H1 (cell line): ENCODE measurements around the gene ELOVL5. TPM values are rescaled to one million over a fixed set of nuclear protein-coding genes. Genes with fewer than 3 reads are reported as not detected.

Experiments
- CTCF ChIA-PET: fragments of 300-600 bp; sonication (Branson Sonifier 250); formaldehyde crosslinking; loops from one replicate; lab custom pipeline; 2021; ENCODE audit not compliant: partially characterized antibody; lab: Charles Lee
- POLR2A ChIA-PET: fragments of 300-600 bp; sonication (Branson Sonifier 250); formaldehyde crosslinking; loops from one replicate; lab custom pipeline; 2021; ENCODE audit warnings: inconsistent platforms; ENCODE audit not compliant: partially characterized antibody; lab: Charles Lee
- DNase-seq, 2 experiments: peaks; one replicate each; pipeline versions ENCODE4 v3.0.0 to v3.0.0-alpha.2; 2010 to 2022; ENCODE audit warnings: low spot score in 2 of 2, low read depth in 1 of 2, mixed read lengths in 1 of 2
- FAIRE-seq: peaks from 2 replicates; lab custom pipeline; 2011; peaks lifted over from hg19 to GRCh38; lab: Jason Lieb, UNC
- H2AFZ ChIP-seq: 2 replicates; pipeline ENCODE4 v1.8.1; 2012; ENCODE audit warnings: low read length, inconsistent platforms
- H2AK5ac ChIP-seq: 2 replicates; pipeline ENCODE4 v1.6.1; 2013; ENCODE audit warnings: low read depth, low read length
- H2BK120ac ChIP-seq: replicated peaks from 2 replicates; pipeline ENCODE3; 2013; ENCODE audit warnings: low read depth, low read length, inconsistent platforms
- H2BK12ac ChIP-seq: 2 replicates; pipeline ENCODE4 v1.6.1; 2013; ENCODE audit warnings: low read depth, low read length
- H2BK15ac ChIP-seq: 2 replicates; pipeline ENCODE4 v1.6.1; 2013; ENCODE audit warnings: low read length
- H2BK20ac ChIP-seq: 2 replicates; pipeline ENCODE4 v1.6.1; 2013; ENCODE audit warnings: low read length
- H2BK5ac ChIP-seq: 2 replicates; pipeline ENCODE4 v1.6.1; 2013; ENCODE audit warnings: low read depth, low read length
- H3K14ac ChIP-seq: 2 replicates; pipeline ENCODE4 v1.6.1; 2013; ENCODE audit warnings: inconsistent platforms; ENCODE audit not compliant: insufficient read length
- H3K18ac ChIP-seq: 2 replicates; pipeline ENCODE4 v1.6.1; 2013; ENCODE audit warnings: low read length; ENCODE audit errors: extremely low read depth
- H3K23ac ChIP-seq: 2 replicates; pipeline ENCODE4 v1.6.1; 2013; ENCODE audit warnings: inconsistent platforms; ENCODE audit not compliant: insufficient read length
- H3K23me2 ChIP-seq: 2 replicates; pipeline ENCODE4 v1.6.1; 2013; ENCODE audit warnings: low read depth, low read length
- H3K27ac ChIP-seq: 2 replicates; pipeline ENCODE4 v1.6.1; 2011; ENCODE audit warnings: low read depth, low read length, inconsistent platforms
- H3K27me3 ChIP-seq, 4 experiments: replicated peaks in 1 of 4; 1 replicate in 1 of 4; 2 replicates in 3 of 4; pipeline versions ENCODE4 v1.6.1 to v1.8.1; 2011 to 2013; ENCODE audit warnings: low read length in 3 of 4, mild to moderate bottlenecking in 3 of 4, inconsistent platforms in 2 of 4, mixed read lengths in 2 of 4, moderate library complexity in 1 of 4; ENCODE audit not compliant: control insufficient read depth in 3 of 4, insufficient read depth in 3 of 4; ENCODE audit errors: extremely low read depth in 1 of 4
- H3K36me3 ChIP-seq, 4 experiments: 2 replicates each; pipeline versions ENCODE4 v1.6.1 to v1.8.1; 2011 to 2013; ENCODE audit warnings: mild to moderate bottlenecking in 4 of 4, low read length in 3 of 4, moderate library complexity in 2 of 4, control low read depth in 1 of 4, inconsistent platforms in 1 of 4; ENCODE audit not compliant: insufficient read depth in 4 of 4, control insufficient read depth in 2 of 4
- H3K4ac ChIP-seq: replicated peaks from 2 replicates; pipeline ENCODE3; 2013; ENCODE audit warnings: low read length, low read depth, mixed read lengths, inconsistent platforms; ENCODE audit not compliant: insufficient read length
- H3K4me1 ChIP-seq, 4 experiments: replicated peaks in 1 of 4; 1 replicate in 1 of 4; 2 replicates in 3 of 4; pipeline versions ENCODE4 v1.6.1 to v1.8.1; 2011 to 2013; ENCODE audit warnings: low read length in 3 of 4, inconsistent platforms in 2 of 4, mixed read lengths in 1 of 4; ENCODE audit not compliant: insufficient read depth in 4 of 4, control insufficient read depth in 3 of 4
- H3K4me2 ChIP-seq, 2 experiments: 2 replicates each; pipeline versions ENCODE4 v1.6.1 to v1.8.1; 2011 to 2013; ENCODE audit warnings: low read depth in 2 of 2, low read length in 2 of 2, control low read depth in 1 of 2, inconsistent platforms in 1 of 2, mild to moderate bottlenecking in 1 of 2; ENCODE audit not compliant: insufficient read depth in 1 of 2
- H3K4me3 ChIP-seq, 4 experiments: fragments of 200-600, 300-600 bp in 1 of 4; sonication (generic), shearing (Covaris generic), sonication (Bioruptor Twin) in 1 of 4; 2 replicates each; pipeline versions ENCODE4 v1.5.1 to v1.8.1; 2011 to 2016; ENCODE audit warnings: low read length in 4 of 4, low read depth in 3 of 4, control low read depth in 2 of 4, inconsistent platforms in 2 of 4, mild to moderate bottlenecking in 2 of 4, mixed read lengths in 1 of 4, moderate library complexity in 1 of 4; ENCODE audit not compliant: insufficient read depth in 2 of 4; ENCODE audit errors: extremely low read depth in 1 of 4
- H3K56ac ChIP-seq: replicated peaks from 2 replicates; pipeline ENCODE3; 2013; ENCODE audit warnings: low read depth, mild to moderate bottlenecking, mixed read lengths, low read length, inconsistent platforms; ENCODE audit not compliant: insufficient read length
- H3K79me1 ChIP-seq: 2 replicates; pipeline ENCODE4 v1.6.1; 2013; ENCODE audit warnings: low read depth, low read length, control low read depth
- H3K79me2 ChIP-seq, 2 experiments: 2 replicates each; pipeline versions ENCODE4 v1.6.1 to v1.8.1; 2012 to 2013; ENCODE audit warnings: low read length in 2 of 2, mild to moderate bottlenecking in 2 of 2, inconsistent platforms in 1 of 2; ENCODE audit not compliant: insufficient read depth in 2 of 2, control insufficient read depth in 1 of 2
- H3K9ac ChIP-seq, 4 experiments: replicated peaks in 1 of 4; 1 replicate in 1 of 4; 2 replicates in 3 of 4; pipeline versions ENCODE4 v1.6.1 to v1.8.1; 2011 to 2013; ENCODE audit warnings: low read depth in 3 of 4, low read length in 3 of 4, control low read depth in 2 of 4, mild to moderate bottlenecking in 2 of 4, moderate library complexity in 2 of 4, inconsistent platforms in 1 of 4; ENCODE audit errors: extremely low read depth in 1 of 4
- H3K9me3 ChIP-seq, 2 experiments: 2 replicates each; pipeline versions ENCODE4 v1.6.1 to v1.8.1; 2012 to 2013; ENCODE audit warnings: mild to moderate bottlenecking in 2 of 2, moderate library complexity in 2 of 2, control low read depth in 1 of 2, inconsistent platforms in 1 of 2, low read depth in 1 of 2, low read length in 1 of 2, mixed read lengths in 1 of 2; ENCODE audit not compliant: insufficient read depth in 2 of 2
- H4K20me1 ChIP-seq, 2 experiments: replicated peaks in 1 of 2; 2 replicates each; pipeline versions ENCODE3 to v1.8.1; 2011 to 2013; ENCODE audit warnings: inconsistent platforms in 2 of 2, low read length in 2 of 2, mild to moderate bottlenecking in 1 of 2; ENCODE audit not compliant: insufficient read depth in 2 of 2, control insufficient read depth in 1 of 2
- H4K5ac ChIP-seq: 2 replicates; pipeline ENCODE4 v1.6.1; 2013; ENCODE audit warnings: low read length, low read depth, mixed read lengths, inconsistent platforms; ENCODE audit not compliant: insufficient read length
- H4K8ac ChIP-seq: 2 replicates; pipeline ENCODE4 v1.8.0; 2013; ENCODE audit warnings: mild to moderate bottlenecking, moderate library complexity, low read length, inconsistent platforms; ENCODE audit not compliant: insufficient read depth; ENCODE audit errors: extremely low read depth
- H4K91ac ChIP-seq: replicated peaks from 2 replicates; pipeline ENCODE3; 2013; ENCODE audit warnings: low read length, mixed read lengths, inconsistent platforms; ENCODE audit not compliant: insufficient read length
- ATF3 ChIP-seq: IDR thresholded peaks from 2 replicates; pipeline ENCODE4 v1.6.1; 2011; ENCODE audit warnings: low read depth, mild to moderate bottlenecking, low read length; ENCODE audit not compliant: insufficient read depth
- BACH1 ChIP-seq: IDR thresholded peaks from 2 replicates; pipeline ENCODE4 v1.6.1; 2012; ENCODE audit warnings: low read length, improper control_type of control experiment
- CHD1 ChIP-seq: IDR thresholded peaks from 2 replicates; pipeline ENCODE4 v1.6.1; 2012; ENCODE audit warnings: low read depth, low read length, improper control_type of control experiment
- GABPA ChIP-seq: IDR thresholded peaks from 2 replicates; pipeline ENCODE4 v1.6.1; 2011; ENCODE audit warnings: mild to moderate bottlenecking, low read length, moderate library complexity, borderline replicate concordance; ENCODE audit not compliant: insufficient read depth
- KDM5A ChIP-seq: fragments of 200-600 bp; IDR thresholded peaks from 2 replicates; pipeline ENCODE4 v1.7.1; 2012; ENCODE audit warnings: mild to moderate bottlenecking, low read length, inconsistent platforms, mixed read lengths
- MAFK ChIP-seq: IDR thresholded peaks from 2 replicates; pipeline ENCODE4 v1.6.1; 2012; ENCODE audit warnings: low read depth, mild to moderate bottlenecking, improper control_type of control experiment, low read length
- NRF1 ChIP-seq: IDR thresholded peaks from 2 replicates; pipeline ENCODE4 v1.6.1; 2011; ENCODE audit warnings: mild to moderate bottlenecking, low read depth, low read length, improper control_type of control experiment
- POLR2AphosphoS5 ChIP-seq: IDR thresholded peaks from 2 replicates; pipeline ENCODE4 v1.6.1; 2011; ENCODE audit warnings: low read depth, low read length
- RAD21 ChIP-seq, 2 experiments: IDR thresholded peaks in 1 of 2; conservative IDR thresholded peaks in 1 of 2; 2 replicates each; pipeline ENCODE4 v1.6.1; 2011; ENCODE audit warnings: low read depth in 2 of 2, low read length in 2 of 2, improper control_type of control experiment in 1 of 2, inconsistent platforms in 1 of 2, mild to moderate bottlenecking in 1 of 2, moderate library complexity in 1 of 2
- RFX5 ChIP-seq: IDR thresholded peaks from 2 replicates; pipeline ENCODE4 v1.6.1; 2011; ENCODE audit warnings: low read depth, low read length, improper control_type of control experiment, borderline replicate concordance
- SRF ChIP-seq: IDR thresholded peaks from 2 replicates; pipeline ENCODE4 v1.6.1; 2011; ENCODE audit warnings: mild to moderate bottlenecking, low read depth, low read length, moderate library complexity
- TEAD4 ChIP-seq: IDR thresholded peaks from 2 replicates; pipeline ENCODE4 v1.6.1; 2012; ENCODE audit warnings: low read depth, low read length, inconsistent platforms, mixed read lengths
- YY1 ChIP-seq: IDR thresholded peaks from 2 replicates; pipeline ENCODE4 v1.6.1; 2011; ENCODE audit warnings: low read depth, mild to moderate bottlenecking, low read length
- WGBS, 2 experiments: shearing (Covaris generic) in 1 of 2; methylation state at CpG; one replicate each; pipeline versions ENCODE4 v1.1.6 to v1.1.7; 2013 to 2015; ENCODE audit warnings: low lambda C conversion rate in 2 of 2, mixed read lengths in 2 of 2, inconsistent platforms in 1 of 2, low coverage in 1 of 2, missing lambda C conversion rate in 1 of 2; ENCODE audit not compliant: insufficient replicate concordance in 2 of 2, insufficient coverage in 1 of 2, insufficient read length in 1 of 2; ENCODE audit errors: extremely low coverage in 1 of 2, missing lambda C conversion rate in 1 of 2; 5-methylcytosine and 5-hydroxymethylcytosine counted together
- polyA plus RNA-seq, 7 experiments: library from polyadenylated mRNA; depleted of rRNA in 3 of 7; stranded (reverse) in 5 of 7; unstranded in 2 of 7; fragments of >200 nt in 5 of 7; fragments of 200-250 nt in 2 of 7; gene quantifications; 1 replicate in 5 of 7; 2 replicates in 1 of 7; 4 replicates in 1 of 7; pipeline versions ENCODE4 v1.2.1 to v1.2.3, GENCODE V29; 2011 to 2013; ENCODE audit warnings: missing spikeins in 2 of 7, mixed read lengths in 2 of 7
- total RNA-seq: library from RNA; stranded (reverse); fragmentation: NEBNext Ultra II Directional; extraction: Animal tissue kit (Norgen Biotek cat#: 25700); gene quantifications from 2 replicates; pipeline ENCODE4 v1.2.1, GENCODE V29; 2021
- TF ChIP-seq, protein P1 (sequence below): IDR thresholded peaks from 2 replicates; pipeline ENCODE4 v1.6.1; 2012; ENCODE audit warnings: inconsistent platforms

The ELOVL5 gene
- total and polyA plus RNA-seq, 2 of the 8 experiments (the other 6 are each of a cell fraction or from before 2014, with no cell fraction given): 113 to 156 TPM

GRCh38 chr6:53342217-53342616, 6.5 kb downstream of the ELOVL5 start:
- DNase-seq: no peak
- H3K4me3 ChIP-seq: no peak overlapping the region
- H3K27me3 ChIP-seq: no peaks in the 10 kb centered on the region
- H3K14ac ChIP-seq: no peak overlapping the region
- H2BK20ac ChIP-seq: no peak overlapping the region
- ChIA-PET CTCF (interaction anchor here (1.5 to 3.1 kb wide), 2 partner anchors 49 to 170 kb away, joined by 5 to 15 read pairs; no protein-coding TSS in a partner anchor), POLR2A (no interaction called here)
- H2BK120ac ChIP-seq: no peak overlapping the region
- peaks cover 69 to 100% of the 10 kb centered on the region in 2 experiments for H3K79me2 ChIP-seq
- no peak overlapping the region for H4K91ac ChIP-seq
- H3K18ac ChIP-seq: no peak overlapping the region
- no peak overlapping the region for H2BK5ac ChIP-seq
- H4K5ac ChIP-seq: no peak overlapping the region
- H3K56ac ChIP-seq: no peak overlapping the region
- H2BK12ac ChIP-seq: no peak overlapping the region
- no peak overlapping the region for H2AK5ac ChIP-seq
- no peak overlapping the region for H3K23ac ChIP-seq
- H3K27ac ChIP-seq: no peak overlapping the region
- H2BK15ac ChIP-seq: no peak overlapping the region
- H3K4ac ChIP-seq: no peak overlapping the region
- H3K4me2 ChIP-seq: no peak overlapping the region
- no peaks in the 10 kb centered on the region; a peak in 1 of 8 replicates for H3K36me3 ChIP-seq
- peaks cover 43 to 55% of the 10 kb centered on the region in 2 experiments for H4K20me1 ChIP-seq
- H3K23me2 ChIP-seq: peaks cover under 1% of the 10 kb centered on the region; the same call in 1 of the 2 replicates
- H3K9ac ChIP-seq: no peak overlapping the region
- H2AFZ ChIP-seq: no peak overlapping the region
- no peaks in the 10 kb centered on the region for H3K9me3 ChIP-seq
- FAIRE-seq: no peak
- peaks cover 0 to 10% (median 6%) of the 10 kb centered on the region in 4 experiments; a peak in 5 of 7 replicates for H3K4me1 ChIP-seq
- peaks cover 16% of the 10 kb centered on the region for H3K79me1 ChIP-seq
- no peak for TF ChIP-seq YY1
- TF ChIP-seq NRF1: no peak
- TF ChIP-seq RAD21 (IDR thresholded peaks at IDR 0.05 in 1 of 2, conservative IDR thresholded peaks at IDR 0.05 in 1 of 2; ENCODE audit: low read depth in 2 of 2, low read length in 2 of 2): no peak
- no peak for TF ChIP-seq RFX5
- no peak for TF ChIP-seq SRF
- no peak for TF ChIP-seq ATF3
- TF ChIP-seq POLR2AphosphoS5: no peak
- no peak for TF ChIP-seq GABPA
- no peak for TF ChIP-seq BACH1
- TF ChIP-seq, protein P1, sequence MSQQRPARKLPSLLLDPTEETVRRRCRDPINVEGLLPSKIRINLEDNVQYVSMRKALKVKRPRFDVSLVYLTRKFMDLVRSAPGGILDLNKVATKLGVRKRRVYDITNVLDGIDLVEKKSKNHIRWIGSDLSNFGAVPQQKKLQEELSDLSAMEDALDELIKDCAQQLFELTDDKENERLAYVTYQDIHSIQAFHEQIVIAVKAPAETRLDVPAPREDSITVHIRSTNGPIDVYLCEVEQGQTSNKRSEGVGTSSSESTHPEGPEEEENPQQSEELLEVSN: no peak
- no peak for TF ChIP-seq MAFK
- no peak for TF ChIP-seq CHD1
- TF ChIP-seq KDM5A: no peak
- TF ChIP-seq TEAD4: no peak
- TF ChIP-seq, all 59 proteins: peak for 0
- WGBS, 2 experiments: 90% methylated on average over 2 of the region's 2 CpGs; no CpG with 5 or more reads in 1 of the 2 experiments
- no peak overlapping the region for H4K8ac ChIP-seq
